HG02623 (cell line): Measurements from ENCODE around the gene MBD3.
A peak's percentile ranks its signal among the peaks of the same experiment; 100 is the strongest.

ENCODE experiments used
- ATAC-seq: cut with Tn5 transposase; IDR thresholded peaks from one replicate; pipeline ENCODE4 v1.9.1; 2021; ENCODE audit warnings: moderate library complexity; ENCODE audit not compliant: unreplicated experiment

The MBD3 gene

DNA sequence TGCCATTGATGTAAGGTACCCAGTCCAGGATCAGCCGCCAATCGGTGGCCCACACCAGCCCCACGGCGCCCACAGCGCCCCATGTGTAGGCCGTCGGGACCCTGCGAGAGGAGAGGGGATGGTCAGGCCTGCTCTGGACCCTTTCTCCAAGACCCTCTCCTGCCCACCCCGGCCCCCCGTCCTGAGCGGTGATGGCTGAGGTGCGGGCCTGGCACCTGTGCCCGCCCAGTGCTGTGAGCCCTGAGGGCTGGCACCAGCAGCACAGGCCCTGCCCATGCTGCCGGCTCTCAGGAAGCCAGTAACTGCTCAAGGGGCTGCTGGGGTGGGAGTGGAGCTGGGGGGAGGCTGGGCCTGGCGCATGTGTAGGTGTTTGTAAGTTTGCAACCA, 6.8 kb upstream of the MBD3 start:
- ATAC-seq = no peak

DNA sequence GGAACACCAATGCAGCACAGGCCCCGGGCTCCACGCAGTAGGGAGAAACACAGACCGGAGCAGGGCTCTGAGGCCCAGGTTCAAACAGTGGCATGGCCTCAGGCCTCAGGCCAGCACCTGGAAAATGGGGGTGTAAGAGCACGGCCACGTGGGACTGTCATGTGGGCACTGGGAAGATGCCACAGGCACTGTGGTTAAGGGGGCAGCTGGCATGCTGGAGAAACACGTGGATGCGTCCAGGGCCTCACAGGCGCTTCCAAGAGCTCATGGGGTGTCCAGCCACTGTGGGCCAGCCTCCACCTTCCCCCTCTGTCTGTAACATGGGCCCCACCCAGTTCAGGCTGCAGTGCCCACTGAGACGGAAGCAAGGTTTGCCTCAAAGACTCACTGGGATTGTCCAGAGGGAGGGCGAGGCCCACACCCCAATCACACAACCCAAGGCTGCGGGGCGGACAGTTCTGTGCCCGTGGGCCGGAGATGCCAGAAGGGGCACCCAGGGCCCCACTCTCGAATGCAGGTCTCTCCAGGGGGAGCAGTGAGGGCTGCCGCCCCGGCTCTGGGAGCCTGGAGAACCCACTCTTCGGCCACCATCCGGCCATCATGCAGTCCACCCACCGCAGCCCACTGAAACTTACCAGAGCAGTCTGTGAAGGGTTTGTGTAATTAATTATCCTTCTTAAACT, 6.3 kb upstream of the MBD3 start:
- no peak for ATAC-seq

DNA sequence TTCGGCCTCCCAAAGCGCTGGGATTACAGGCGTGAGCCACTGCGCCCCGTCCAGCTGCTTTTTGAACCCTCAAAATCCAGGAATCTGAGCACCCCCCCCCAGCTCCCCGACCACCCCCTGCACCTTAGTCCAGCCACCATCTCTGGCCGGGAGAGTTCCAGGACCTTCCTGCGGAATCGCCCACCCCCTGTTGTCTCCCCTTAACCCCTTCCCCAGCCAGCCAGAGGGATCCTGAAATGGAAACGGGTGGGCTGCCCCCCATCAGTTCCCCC, 772 bp upstream of the MBD3 start:
- ATAC-seq = no peak

DNA sequence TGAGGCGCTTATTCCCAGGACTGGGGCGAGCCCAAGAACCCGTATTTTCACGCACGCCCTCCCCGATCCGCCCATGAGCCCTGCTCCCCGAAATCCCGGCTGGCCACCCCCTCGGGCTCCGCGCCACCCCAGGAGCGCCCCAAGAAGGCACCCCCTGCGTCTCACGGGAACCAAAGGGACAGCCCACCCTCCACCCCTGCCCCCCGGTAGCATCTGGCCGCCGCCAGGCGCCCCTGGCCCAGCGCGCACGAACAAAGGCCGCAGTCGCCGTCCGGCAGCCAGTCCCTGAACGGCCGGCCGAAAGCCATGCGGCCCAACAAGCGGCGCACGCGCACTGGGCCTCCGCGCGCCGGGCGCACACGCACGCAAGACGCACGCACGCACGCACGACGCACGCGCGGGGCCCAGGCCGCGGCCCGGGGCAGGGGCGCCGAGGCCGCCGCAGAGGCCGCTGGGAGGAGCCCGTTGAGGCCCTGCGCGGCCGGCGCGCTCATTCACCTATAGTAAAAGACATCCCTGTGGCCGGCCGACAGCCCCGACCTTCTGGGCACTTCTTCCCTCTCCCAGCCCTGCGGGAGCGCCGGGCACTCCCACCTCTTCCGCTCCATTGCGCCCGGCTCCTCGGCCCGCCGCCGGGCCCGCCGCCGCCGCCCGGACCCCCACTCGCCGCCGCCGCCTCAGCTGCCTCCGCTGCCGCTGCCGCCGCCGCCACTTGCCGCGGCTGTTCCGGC, 476 bp downstream of the MBD3 start:
- peak; percentile 57 for ATAC-seq

DNA sequence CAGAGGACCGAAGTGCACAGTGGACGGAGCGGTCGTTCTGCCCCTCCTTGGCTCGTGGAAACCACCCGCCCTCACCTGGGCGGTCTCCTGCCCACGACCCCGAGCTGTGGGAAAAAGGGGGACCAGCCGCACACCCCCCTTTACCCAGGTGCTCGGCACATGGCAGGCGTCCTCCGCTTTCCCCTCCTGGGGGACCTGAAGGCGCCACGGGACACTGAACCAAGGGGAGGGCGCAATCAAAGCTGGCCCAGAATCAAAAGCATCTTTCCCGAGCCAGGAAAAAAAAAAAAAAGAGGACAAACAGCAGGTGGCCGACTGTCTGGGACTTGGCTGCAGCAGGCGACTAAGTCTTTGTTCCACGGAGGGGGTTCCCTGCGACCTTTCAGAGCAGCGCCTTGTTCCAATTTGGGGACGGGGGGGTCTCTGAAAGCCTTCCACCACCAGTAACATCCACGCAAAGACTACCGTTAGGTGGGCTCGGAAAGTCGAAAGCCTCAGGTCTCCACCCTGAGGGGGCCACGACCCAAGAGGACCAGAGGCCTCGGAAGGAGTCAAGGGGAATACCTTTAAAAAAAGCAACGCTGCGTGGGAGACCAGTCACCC, 1.1 kb downstream of the MBD3 start:
- ATAC-seq = no peak

DNA sequence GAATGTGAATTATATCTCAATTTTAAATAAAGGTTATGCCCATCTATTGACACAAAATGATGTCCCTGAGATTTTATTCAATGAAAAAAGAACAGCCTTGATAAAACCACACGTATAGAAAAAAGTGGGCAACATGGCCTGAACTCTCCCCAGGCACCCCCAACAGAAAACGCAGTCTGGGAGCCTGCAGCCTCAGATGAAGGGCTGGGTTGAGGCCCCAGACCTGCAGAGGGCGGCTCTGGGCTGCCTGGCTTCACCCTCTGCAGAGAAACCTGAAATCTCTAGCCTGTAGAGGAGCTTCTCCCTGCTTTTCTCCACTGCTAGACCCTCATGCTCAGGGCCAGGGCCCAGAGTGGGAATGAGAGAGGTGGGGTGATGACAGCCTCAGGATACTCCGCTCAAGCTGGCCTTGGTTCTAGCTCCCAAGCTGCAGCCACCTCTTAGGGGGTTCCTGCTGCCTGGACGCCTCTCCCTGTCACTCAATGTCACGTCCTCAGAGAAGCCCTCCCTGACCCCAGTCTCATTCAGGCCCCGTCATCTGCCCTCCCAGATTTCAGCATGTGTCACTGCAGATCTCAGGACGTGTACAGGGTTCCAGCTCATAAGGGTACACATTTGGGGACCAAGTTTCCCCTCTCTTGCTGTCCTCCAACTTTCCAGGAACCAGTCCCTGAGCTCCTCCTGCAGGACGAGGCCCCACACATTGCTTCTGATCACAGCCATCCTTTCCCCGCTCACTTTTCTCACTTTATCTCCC, 1.8 kb downstream of the MBD3 start:
- ATAC-seq = no peak

DNA sequence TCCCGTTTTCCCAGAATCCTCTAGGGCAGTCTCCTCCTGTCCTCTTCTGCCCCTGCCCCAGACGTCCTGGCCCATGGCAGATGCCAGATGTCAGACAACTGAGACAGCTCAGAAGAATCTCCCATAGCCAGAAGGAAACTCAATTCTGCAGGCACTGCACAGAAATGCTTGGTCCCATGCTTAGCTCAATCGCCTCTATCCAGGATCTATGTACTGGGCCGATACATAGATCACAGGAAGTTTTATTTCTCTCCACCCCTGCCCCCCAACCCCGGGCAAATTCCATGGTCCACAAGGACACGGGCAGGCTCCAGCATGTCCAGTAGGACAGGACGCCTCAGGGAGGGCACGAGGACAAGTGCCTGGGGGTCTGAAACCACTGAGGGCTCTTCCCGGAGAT, 4.8 kb downstream of the MBD3 start:
- ATAC-seq = no peak

DNA sequence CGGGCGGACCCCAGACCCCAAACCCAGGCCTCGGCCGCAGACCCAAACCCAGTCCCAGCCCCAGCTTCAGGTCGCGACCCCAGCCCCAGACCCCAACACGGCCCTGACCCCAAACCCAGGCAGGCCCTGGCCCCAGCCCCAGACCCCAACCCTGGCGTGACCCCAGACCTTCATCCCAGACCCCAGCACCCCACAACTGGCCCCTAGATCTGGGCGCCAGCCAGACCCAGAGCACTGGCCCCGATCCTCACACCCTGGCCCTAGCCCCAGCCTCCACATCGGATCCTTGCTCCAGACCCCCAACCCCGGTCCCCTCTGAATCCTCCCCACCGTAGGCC, 7.5 kb downstream of the MBD3 start:
- ATAC-seq = no peak

DNA sequence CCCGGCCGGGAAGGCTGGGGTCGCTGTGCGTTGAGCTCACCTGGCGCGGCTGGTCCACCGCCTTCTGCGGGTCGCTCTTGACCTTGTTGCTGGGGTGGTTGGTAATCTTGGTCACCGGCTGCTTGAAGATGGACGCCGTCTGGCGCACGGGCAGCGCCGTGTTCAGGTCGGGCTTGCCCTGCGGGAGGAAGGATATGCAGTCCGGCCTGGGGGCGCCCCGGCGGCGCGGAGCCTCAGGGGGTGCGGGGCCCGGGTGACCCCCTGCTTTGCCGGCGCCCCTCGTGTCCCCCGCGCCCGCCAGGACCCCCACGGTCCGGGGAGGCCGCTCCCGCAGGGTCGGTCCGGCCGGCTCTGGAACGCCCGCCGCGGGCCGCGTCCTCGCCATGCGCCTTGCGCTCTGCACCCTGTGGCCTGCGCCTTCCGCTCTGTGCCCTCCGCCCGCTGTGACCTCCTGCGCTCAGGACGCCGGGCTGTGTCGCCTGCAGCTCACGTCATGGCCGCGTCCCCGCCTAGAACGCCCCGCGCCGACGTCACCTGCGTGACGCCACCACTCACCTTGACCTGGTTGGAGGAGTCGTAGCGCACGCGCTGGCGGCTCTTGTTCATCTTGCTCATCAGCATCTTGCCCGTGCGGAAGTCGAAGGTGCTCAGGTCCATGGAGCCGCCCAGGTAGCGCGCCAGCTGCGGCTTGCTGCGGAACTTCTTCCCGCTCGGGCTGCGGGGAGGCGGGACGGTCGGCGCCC, 8.0 kb downstream of the MBD3 start:
- ATAC-seq = no peak

DNA sequence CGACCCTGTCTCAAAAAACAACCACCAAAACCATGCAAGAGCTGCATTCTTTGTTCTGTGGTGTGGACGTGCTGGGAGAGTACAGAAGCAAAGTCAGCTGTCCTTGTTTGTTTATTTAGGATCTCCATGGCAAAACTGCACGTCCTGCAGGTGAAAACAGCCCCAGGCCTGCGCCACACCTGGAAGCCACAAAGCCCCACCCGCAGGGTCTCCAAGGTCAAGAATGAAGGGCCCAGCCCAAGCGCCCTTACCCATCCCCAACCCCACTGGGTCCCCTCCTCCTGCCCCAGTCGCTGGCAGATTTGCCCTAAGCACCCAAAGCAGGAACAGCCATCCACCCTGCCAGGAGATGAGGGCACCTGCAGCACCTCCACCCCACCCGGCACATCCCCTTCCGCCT, 10.5 kb downstream of the MBD3 start:
- no peak for ATAC-seq

DNA sequence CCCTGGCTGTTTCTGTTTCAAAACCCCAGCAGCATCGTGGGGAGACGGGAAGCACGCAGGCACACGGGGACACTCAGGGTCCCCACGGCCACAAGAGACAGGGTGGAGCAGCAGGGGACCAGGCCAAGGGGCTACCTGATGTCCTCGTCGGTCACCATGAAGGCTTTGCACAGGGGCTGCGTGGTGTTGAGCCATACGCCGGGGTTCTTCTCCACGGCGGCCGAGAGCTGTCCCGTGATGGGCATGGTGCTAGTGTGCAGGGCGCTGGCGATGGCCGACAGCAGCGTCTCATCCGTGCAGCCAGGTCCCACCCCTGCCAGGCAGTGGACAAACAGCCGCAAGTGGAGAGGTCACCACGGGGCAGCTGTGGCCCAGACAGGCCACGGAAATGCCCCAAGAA, 11.7 kb downstream of the MBD3 start:
- no peak for ATAC-seq

DNA sequence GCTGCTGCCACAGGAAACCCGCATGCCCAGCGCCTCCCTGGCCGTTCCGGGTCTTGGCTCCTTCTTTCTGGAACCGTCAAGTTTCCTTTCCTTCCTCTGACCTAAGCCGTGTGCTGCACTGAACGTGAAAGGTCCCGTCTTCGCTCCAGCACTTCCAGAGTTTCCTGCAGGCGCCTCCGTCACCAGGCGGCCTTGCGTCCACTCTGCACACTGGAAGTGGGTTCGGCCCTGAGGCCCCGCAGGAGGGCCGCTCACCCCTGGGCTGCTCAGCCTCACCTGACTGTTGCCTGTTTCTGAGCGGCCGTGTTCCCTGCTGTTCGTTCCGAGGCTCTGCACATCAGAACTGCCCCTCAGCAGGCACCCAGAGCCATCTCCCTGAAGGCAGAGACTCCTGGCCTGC, 12.3 kb downstream of the MBD3 start:
- no peak for ATAC-seq

DNA sequence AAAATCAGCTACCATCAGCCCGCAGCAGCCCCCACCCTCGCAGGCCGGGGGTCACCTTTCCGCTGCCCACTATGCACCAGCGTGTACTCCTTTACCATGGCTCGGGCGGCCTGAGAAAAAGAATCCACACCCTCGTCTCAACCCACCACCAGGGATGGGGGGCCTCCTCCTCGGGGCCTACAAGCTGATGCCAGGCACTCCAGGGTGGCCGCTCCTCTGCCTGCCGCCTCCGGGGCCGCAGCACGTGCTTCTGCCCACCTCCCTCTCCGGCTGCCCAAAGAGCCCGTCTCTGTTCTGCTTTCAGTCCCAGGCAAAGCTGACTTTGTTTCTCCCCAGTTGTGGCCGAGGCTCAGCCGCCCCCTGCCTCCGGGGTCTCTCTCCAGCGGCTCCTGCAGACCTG, 13.4 kb downstream of the MBD3 start:
- ATAC-seq = no peak

DNA sequence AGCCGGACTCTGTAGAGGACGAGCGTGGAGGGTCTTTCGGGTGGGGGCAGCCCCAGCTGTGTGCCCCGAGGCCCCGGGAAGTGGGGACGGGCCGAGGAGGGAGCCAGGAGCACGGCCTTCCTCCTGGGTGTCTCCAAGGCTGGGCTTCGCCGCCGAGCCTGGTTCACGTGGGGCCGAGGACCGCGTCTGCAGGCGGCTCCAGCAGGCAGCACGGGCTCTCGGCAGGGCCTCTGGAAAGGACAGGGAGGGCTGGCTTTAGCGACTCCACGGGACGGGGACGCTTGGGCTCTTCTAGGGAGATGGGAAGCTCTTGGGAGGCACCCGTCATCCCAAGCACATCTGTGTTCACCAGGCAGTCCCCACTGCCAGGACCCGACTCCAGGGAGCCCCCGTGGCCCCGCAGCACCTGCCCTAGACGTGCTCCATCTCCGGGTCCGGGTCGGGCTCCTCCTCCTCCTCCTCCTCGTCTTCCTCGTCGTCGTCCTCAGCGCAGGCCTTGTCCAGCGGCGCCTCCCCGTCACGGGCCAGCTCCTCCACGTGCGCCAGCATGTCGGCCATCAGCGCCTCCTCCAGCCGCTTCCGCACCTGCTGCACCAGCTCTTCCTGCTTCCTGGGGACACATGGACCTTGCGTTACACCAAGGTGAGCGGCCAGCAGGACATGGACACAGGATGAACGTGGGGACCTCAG, 14.6 kb downstream of the MBD3 start:
- no peak for ATAC-seq

DNA sequence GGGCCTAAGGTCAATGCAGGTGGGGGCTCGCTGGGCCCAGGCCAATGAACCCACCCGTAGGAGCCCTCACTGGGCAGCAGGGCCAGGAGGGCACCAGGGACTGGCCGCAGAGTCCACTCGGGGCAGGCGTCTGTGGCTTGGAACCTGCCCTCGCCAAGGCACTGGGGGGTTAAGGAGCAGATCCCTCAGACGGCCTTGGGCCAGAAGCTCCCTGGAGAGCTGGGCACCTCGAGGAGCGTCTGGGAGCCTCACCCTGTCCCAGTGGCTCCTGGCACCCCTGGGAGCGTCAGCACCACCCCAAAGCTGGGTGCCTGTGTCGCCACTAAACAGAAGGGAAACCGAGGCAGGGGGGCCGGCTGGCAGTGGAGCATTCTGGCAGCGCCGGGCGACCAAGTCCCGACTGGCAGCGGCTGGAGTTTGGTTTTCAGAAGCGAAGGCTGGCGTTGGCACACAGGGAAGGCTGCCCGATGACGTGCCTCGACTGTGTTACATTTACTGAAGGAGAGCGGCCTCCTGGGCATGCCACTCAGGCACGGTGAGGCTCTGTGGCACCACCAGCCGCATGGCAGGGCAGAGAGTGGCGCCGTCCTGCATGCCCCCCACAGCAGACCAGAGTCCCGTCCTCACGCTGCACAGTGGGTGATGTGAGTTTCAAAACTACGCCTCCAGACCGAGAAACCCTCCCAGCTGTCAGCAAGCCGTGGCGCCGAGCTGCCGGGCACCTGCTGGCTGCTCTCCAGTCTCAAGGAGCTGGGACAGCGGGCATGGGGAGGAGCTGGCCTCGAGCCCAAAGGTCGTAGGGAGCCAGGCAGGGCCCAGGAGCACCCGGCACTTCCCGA, 15.4 kb downstream of the MBD3 start:
- ATAC-seq = no peak

DNA sequence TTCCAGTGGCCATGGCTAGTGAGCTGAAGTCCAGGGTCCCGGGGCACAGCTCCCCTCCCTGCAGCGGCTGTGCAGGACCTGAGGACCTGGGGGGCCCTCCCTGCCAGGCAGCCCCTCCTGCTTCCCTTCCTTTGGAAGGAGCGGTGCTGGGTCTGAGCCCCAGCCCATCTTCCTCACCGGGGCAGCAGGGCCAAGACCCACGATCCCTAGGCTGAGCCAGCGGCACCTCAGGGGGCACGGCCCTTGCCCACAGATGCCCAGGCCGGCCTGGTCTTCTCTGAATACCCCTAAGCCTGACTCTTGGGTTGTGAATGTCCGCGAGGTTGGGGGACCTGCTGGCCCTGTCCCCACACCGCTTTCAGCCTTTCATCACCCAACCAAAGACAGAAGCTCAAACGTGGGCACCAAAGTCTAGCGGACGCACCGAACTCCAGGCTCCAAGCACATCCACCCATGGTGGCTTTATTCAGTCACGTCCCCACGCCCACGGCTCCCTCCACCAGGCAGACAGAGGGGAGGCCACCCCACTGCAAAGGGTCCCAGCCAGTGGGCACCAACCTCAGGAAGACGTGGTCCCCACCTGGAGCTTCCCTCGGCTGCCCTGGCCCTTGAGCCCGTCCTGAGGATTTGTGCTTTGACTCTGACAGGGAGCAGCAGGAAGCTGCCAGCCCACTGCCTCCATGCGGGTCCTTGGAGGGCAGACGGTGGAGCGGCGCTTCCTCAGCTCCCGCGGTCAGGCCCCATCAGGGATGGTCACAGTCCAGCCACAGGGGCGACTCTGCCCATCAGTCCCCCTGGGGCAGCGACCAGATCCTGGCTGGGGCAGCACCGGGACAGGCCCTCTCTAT, 16.2 kb downstream of the MBD3 start:
- ATAC-seq = no peak

DNA sequence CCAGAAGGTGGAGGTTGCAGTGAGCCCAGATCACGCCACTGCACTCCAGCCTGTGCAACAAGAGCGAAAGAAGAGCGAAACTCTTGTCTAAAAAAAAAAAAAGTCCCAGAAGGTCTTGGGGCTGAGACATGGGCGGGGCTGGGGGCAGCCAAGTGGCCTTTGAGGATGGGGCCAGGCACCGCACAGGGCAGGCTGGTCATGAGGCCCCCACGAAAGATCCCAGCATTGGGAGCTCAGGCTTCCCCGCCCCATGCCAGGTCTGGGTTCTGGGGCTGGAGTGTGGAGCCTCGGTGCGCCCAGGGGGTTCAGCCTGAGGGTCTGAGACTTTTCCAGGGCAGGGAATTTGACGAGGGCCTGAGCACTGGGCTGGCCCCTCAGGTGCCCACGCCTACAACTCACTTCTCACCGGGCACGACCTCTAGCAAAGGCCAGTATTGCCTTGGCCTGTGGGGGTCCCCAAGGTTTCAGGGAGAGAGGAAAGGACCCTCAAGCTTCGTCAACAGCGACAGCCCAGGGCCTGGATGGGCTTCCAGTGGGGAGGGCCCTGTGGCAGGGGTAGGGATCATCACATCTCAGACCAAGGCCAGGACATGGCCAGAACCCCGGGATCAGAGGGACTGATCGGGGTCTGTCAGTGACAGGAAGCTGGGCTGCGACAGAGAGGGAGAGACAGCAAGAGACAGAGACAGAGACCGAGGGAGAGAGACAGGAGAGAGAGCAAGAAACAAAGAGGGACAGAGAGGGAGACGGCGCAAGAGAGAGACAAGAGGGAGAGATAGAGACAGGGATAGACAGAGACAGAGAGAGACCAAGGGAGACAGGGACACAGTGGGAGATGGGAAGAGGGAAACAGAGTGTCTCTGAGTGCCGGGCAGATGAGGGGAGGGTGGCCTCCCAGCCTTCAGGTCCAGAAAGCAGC, 17.1 kb downstream of the MBD3 start:
- no peak for ATAC-seq
